WTC11 (cell line): ENCODE measurements around the gene GSK3B.

ENCODE experiments used
- ATF2 ChIP-seq: sonication (generic); formaldehyde crosslinking; IDR thresholded peaks from 2 replicates; pipeline ENCODE4 v1.8.1; 2022; ENCODE audit warnings: low read depth, missing genetic modification reagents, borderline replicate concordance
- CTCF ChIP-seq: fragments of 200-600 bp; IDR thresholded peaks from 2 replicates; pipeline ENCODE4 v1.8.0; 2022; ENCODE audit warnings: antibody characterized with exemption
- E2F1 ChIP-seq: sonication (generic); formaldehyde crosslinking; IDR thresholded peaks from 2 replicates; pipeline ENCODE4 v1.8.0; 2022; ENCODE audit warnings: mild to moderate bottlenecking, missing genetic modification reagents
- KAT7 ChIP-seq: sonication (generic); formaldehyde crosslinking; IDR thresholded peaks from 2 replicates; pipeline ENCODE4 v1.8.1; 2023; ENCODE audit warnings: missing genetic modification reagents, mild to moderate bottlenecking, borderline replicate concordance
- NFYB ChIP-seq: sonication (generic); formaldehyde crosslinking; conservative IDR thresholded peaks from 2 replicates; pipeline ENCODE4 v1.8.0; 2022; ENCODE audit warnings: low read depth, missing genetic modification reagents
- NR1H2 ChIP-seq: sonication (generic); formaldehyde crosslinking; IDR thresholded peaks from 2 replicates; pipeline ENCODE4 v1.9.0; 2021; ENCODE audit warnings: mild to moderate bottlenecking, moderate library complexity, missing genetic modification reagents
- NR2C2 ChIP-seq: sonication (generic); formaldehyde crosslinking; IDR thresholded peaks from 2 replicates; pipeline ENCODE4 v1.8.0; 2022; ENCODE audit warnings: mild to moderate bottlenecking, missing genetic modification reagents
- RELA ChIP-seq: sonication (generic); formaldehyde crosslinking; IDR thresholded peaks from 2 replicates; pipeline ENCODE4 v1.8.1; 2022; ENCODE audit warnings: missing genetic modification reagents, mild to moderate bottlenecking, borderline replicate concordance
- STAT6 ChIP-seq: sonication (generic); formaldehyde crosslinking; conservative IDR thresholded peaks from 2 replicates; pipeline ENCODE4 v1.8.1; 2023; ENCODE audit warnings: mild to moderate bottlenecking, low read depth, missing genetic modification reagents, moderate library complexity
- ZNF219 ChIP-seq: sonication (generic); formaldehyde crosslinking; IDR thresholded peaks from 2 replicates; pipeline ENCODE4 v1.8.0; 2023; ENCODE audit warnings: missing genetic modification reagents, mild to moderate bottlenecking, borderline replicate concordance
- ZNF317 ChIP-seq: sonication (generic); formaldehyde crosslinking; IDR thresholded peaks from 2 replicates; pipeline ENCODE4 v1.8.1; 2023; ENCODE audit warnings: low read depth, mild to moderate bottlenecking, moderate library complexity, missing genetic modification reagents, borderline replicate concordance
- ZNF396 ChIP-seq: fragments of 250-450 bp; sonication (Bioruptor Pico); IDR thresholded peaks from 2 replicates; pipeline ENCODE4 v1.8.0; 2021; ENCODE audit warnings: mild to moderate bottlenecking, moderate library complexity, borderline replicate concordance

GRCh38 chr3:120093911-120094775, at the start of gene GSK3B:
- TF ChIP-seq CTCF (no peak), STAT6 (CRISPR knock-in tag) (no peak), NR1H2 (CRISPR knock-in tag) (no peak), RELA (CRISPR knock-in tag) (no peak), ATF2 (no peak), NR2C2 (no peak), ZNF396 (CRISPR knock-in tag) (no peak), NFYB (CRISPR knock-in tag) (no peak), ZNF219 (CRISPR knock-in tag) (no peak), E2F1 (CRISPR knock-in tag) (no peak), KAT7 (CRISPR knock-in tag) (no peak), ZNF317 (CRISPR knock-in tag) (no peak)
